ENCODE data around the gene PRKCH.

GRCh38 chr14:61581955-61582615, 260.7 kb downstream of the PRKCH start:
- TF ChIP-seq, protein P1, sequence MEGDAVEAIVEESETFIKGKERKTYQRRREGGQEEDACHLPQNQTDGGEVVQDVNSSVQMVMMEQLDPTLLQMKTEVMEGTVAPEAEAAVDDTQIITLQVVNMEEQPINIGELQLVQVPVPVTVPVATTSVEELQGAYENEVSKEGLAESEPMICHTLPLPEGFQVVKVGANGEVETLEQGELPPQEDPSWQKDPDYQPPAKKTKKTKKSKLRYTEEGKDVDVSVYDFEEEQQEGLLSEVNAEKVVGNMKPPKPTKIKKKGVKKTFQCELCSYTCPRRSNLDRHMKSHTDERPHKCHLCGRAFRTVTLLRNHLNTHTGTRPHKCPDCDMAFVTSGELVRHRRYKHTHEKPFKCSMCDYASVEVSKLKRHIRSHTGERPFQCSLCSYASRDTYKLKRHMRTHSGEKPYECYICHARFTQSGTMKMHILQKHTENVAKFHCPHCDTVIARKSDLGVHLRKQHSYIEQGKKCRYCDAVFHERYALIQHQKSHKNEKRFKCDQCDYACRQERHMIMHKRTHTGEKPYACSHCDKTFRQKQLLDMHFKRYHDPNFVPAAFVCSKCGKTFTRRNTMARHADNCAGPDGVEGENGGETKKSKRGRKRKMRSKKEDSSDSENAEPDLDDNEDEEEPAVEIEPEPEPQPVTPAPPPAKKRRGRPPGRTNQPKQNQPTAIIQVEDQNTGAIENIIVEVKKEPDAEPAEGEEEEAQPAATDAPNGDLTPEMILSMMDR (conservative IDR thresholded peaks at IDR 0.05; ENCODE audit: low read depth, low read length), result no peak
- TF ChIP-seq EZH2 (IDR thresholded peaks at IDR 0.05; ENCODE audit: low read length, unreplicated experiment), result no peak
- TF ChIP-seq EZH2phosphoT487 (IDR thresholded peaks at IDR 0.05; ENCODE audit: borderline replicate concordance, low read length), result no peak
